ENCODE measurements around the gene METTL13. TPM values are rescaled to one million over a fixed set of nuclear protein-coding genes. Genes with fewer than 3 reads are reported as not detected.

The METTL13 gene
- total RNA-seq, 4 donors from 2014 or later = 6.7 to 23.0 (median 12.3) TPM

GRCh38 chr1:171753685-171754352 lies 27.6 kb upstream of the METTL13 start:
- Histone ChIP-seq H3K4me1 (no peaks in the 10 kb centered on the region), H3K27me3 (no peaks in the 10 kb centered on the region), H3K27ac (no peak overlapping the region), H3K9me3 (no peaks in the 10 kb centered on the region), H3K4me3 (no peak overlapping the region), H3K36me3 (no peaks in the 10 kb centered on the region)
- intact Hi-C loops (cut with DNase I; ENCODE audit: low total_unique reads) = no loop called here
- DNase-seq = no peak
- TF ChIP-seq POLR2A (IDR thresholded peaks at IDR 0.05) (no peak), CTCF (IDR thresholded peaks at IDR 0.05) (no peak)

- TF ChIP-seq POLR2A (IDR thresholded peaks at IDR 0.05) (no peak), CTCF (IDR thresholded peaks at IDR 0.05) (no peak)
- H3K4me3 ChIP-seq = no peak overlapping the region
- H3K9me3 ChIP-seq = no peaks in the 10 kb centered on the region
- no peaks in the 10 kb centered on the region for H3K27me3 ChIP-seq
- DNase-seq = no peak
- intact Hi-C loops (cut with DNase I; ENCODE audit: low total_unique reads) = no loop called here
- H3K36me3 ChIP-seq = no peaks in the 10 kb centered on the region
- no peak overlapping the region for H3K27ac ChIP-seq
- H3K4me1 ChIP-seq = no peaks in the 10 kb centered on the region
Measured at GRCh38 chr1:171754353-171754705, 27.1 kb upstream of the METTL13 start.

GRCh38 chr1:171754971-171755370 lies 26.5 kb upstream of the METTL13 start:
- intact Hi-C loops (cut with DNase I; ENCODE audit: low total_unique reads) = no loop called here
- no peaks in the 10 kb centered on the region for H3K36me3 ChIP-seq
- no peak for DNase-seq
- H3K27me3 ChIP-seq = no peaks in the 10 kb centered on the region
- no peaks in the 10 kb centered on the region for H3K9me3 ChIP-seq
- TF ChIP-seq CTCF (IDR thresholded peaks at IDR 0.05) = no peak
- TF ChIP-seq POLR2A (IDR thresholded peaks at IDR 0.05) = no peak
- H3K4me3 ChIP-seq = no peak overlapping the region
- no peak overlapping the region for H3K27ac ChIP-seq
- H3K4me1 ChIP-seq = no peaks in the 10 kb centered on the region

GRCh38 chr1:171756856-171757255 lies 24.6 kb upstream of the METTL13 start:
- DNase-seq = no peak
- Histone ChIP-seq H3K27ac (no peak overlapping the region), H3K27me3 (no peaks in the 10 kb centered on the region), H3K4me1 (no peaks in the 10 kb centered on the region), H3K36me3 (no peaks in the 10 kb centered on the region), H3K4me3 (no peak overlapping the region), H3K9me3 (no peaks in the 10 kb centered on the region)
- no peak for TF ChIP-seq POLR2A (IDR thresholded peaks at IDR 0.05)
- no peak for TF ChIP-seq CTCF (IDR thresholded peaks at IDR 0.05)
- intact Hi-C loops (cut with DNase I; ENCODE audit: low total_unique reads) = no loop called here

GRCh38 chr1:171758011-171758410 lies 23.4 kb upstream of the METTL13 start:
- H3K4me1 ChIP-seq = no peaks in the 10 kb centered on the region
- no peaks in the 10 kb centered on the region for H3K9me3 ChIP-seq
- DNase-seq = no peak
- intact Hi-C loops (cut with DNase I; ENCODE audit: low total_unique reads) = no loop called here
- TF ChIP-seq POLR2A (IDR thresholded peaks at IDR 0.05) (no peak), CTCF (IDR thresholded peaks at IDR 0.05) (no peak)
- H3K36me3 ChIP-seq = no peaks in the 10 kb centered on the region
- H3K27ac ChIP-seq = no peak overlapping the region
- no peak overlapping the region for H3K4me3 ChIP-seq
- no peaks in the 10 kb centered on the region for H3K27me3 ChIP-seq
